NCI-H510A treated with DMSO at 0.1 percent for 48 hours (cell line): Measurements from ENCODE around the gene PRAF2.

Experiments used
- DNase-seq: peaks from one replicate; lab custom pipeline; 2025; lab: John Stamatoyannopoulos, UW

PRAF2 gene

GRCh38 chrX:49041744-49042580 lies 31.8 kb downstream of the PRAF2 start:
- DNase-seq = peak; percentile 21

DNA sequence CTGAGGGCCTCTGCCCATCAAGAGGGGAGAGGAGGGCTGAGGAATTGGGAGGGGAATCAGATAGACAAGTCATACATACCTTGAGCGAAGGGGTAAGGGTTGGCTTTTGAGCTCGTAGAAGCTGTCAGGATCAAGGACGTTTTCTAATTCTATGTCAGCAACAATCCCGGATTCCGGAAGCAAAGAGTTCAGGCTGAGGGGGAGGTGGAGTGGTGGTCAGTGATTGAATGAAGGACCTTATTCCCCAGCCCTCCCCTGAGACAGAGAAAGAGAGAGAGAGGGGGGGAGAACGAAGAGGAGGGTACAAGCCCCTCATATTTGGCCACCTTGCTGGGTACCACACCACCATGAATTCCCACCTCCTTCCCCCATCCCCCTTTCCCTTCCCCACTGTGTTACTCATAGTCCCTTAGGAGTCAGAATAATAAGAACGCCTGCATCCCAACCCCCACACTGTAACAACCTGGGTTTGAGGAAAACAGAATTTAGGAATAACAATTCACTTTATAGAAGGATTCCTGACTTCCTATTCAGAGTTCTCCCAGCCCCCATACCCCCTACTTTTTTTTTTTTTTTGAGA lies 33.3 kb downstream of the PRAF2 start:
- DNase-seq = no peak

- peak; percentile 55 for DNase-seq
These were observed 34.0 kb downstream of the PRAF2 start for GRCh38 chrX:49039598-49040375.

DNA sequence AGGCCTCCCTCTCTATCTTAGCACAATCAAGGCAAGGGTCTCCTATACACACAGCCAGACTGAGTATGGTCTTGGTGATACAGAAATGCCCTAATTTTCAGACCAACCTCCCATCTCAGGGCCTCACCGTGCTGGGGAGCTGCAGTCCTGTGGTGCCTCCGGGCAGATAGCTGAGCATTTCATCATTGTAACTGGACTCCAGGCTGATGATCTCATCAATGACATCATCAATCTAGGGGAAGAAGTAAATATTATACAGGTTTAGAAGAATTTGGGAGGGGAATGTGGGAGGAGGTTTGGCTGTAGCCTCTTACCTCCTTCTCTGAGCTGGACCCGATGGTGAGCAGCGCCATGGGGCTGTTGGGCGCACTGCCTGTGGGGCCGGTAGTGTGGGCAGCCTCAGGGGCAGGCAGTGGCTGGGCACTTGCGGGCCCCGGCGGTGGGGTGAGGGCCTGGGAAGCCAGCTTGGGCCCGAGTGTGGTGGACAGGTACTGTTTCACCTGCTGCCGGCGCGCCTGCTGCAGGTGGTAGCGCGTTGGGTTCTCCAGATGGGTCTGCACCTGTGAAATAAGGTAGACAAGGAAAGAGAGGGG lies 35.8 kb downstream of the PRAF2 start:
- no peak for DNase-seq

DNA sequence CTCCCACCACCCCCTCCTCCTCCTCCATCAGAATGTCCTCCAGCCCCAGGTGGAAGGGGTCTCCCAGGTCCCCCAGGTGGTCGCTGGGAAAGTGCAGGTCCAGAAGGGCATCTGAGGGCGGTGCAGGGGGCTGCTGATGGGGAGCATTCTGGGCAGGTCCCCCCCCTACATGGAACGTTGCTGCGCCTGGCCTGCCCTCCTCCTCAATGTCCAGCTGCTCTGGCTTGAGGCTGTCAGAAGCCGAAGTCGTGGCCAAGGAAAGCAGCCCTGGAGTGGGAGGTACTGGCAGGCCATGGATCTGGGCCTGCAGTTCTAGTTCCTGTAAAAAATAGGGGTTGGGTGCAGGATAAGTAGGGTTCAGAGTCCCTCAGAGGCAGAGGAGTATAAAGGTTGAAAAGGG lies 43.5 kb downstream of the PRAF2 start:
- DNase-seq = no peak

- no peak for DNase-seq
These were observed 43.9 kb downstream of the PRAF2 start for GRCh38 chrX:49029876-49030275.
